Activated CD4-positive, alpha-beta T cell treated with anti-CD3 and anti-CD28 coated beads for 48 hours (primary cell): ENCODE results near the gene PRMT1.
A peak's percentile ranks its signal among the peaks of the same experiment; 100 is the strongest.

Experiments
- DNase-seq: peaks from one replicate; pipeline ENCODE4 v3.0.0-alpha.2; 2020

Gene PRMT1

DNA sequence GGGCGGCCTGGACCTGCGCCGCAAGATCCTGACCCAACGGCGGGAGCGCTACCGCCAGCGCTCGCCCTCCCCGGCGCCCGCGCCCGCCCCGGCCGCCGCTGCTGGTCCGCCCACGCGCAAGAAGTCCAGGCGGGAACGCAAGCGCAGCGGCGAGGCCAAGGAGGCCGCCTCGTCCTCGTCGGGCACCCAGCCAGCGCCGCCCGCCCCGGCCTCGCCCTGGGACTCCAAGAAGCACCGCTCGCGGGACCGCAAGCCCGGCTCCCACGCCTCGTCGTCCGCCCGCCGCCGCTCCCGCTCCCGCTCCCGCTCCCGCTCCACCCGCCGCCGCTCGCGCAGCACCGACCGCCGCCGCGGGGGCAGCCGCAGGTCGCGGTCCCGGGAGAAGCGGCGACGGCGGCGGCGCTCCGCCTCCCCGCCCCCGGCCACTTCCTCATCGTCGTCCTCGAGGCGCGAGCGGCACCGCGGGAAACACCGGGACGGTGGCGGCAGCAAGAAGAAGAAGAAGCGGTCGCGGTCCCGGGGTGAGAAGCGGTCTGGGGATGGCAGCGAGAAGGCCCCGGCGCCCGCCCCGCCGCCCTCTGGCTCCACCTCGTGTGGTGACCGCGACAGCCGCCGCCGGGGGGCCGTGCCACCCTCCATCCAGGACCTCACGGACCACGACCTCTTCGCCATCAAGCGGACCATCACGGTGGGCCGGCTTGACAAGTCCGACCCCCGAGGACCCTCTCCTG is 25.1 kb upstream of the PRMT1 start:
- no peak for DNase-seq

- no peak for DNase-seq
Observed at GRCh38 chr19:49652551-49653465, 24.3 kb upstream of the PRMT1 start.

- no peak for DNase-seq
Observed at GRCh38 chr19:49653466-49653806, 23.6 kb upstream of the PRMT1 start.

DNA sequence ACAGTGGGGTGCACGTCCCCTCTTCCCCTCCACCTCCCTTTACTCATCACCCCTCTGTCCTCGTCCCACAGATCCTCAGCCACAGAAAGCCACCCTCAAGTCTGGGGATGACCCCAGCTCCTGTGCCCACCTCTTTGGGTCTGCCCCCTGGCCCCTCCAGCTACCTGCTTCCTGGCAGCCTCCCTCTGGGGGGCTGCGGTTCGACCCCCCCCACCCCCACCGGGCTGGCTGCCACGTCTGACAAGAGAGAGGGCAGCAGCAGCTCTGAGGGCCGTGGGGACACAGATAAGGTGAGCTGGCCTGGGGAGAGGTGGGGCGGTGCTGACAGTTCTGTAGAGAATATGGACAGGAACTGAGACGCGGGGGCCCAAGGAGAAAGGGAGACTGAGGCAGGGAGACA is 22.5 kb upstream of the PRMT1 start:
- DNase-seq = no peak

GRCh38 chr19:49655570-49656455 is 21.3 kb upstream of the PRMT1 start:
- DNase-seq = no peak

- no peak for DNase-seq
Observed at GRCh38 chr19:49656456-49657109, 20.5 kb upstream of the PRMT1 start.

DNA sequence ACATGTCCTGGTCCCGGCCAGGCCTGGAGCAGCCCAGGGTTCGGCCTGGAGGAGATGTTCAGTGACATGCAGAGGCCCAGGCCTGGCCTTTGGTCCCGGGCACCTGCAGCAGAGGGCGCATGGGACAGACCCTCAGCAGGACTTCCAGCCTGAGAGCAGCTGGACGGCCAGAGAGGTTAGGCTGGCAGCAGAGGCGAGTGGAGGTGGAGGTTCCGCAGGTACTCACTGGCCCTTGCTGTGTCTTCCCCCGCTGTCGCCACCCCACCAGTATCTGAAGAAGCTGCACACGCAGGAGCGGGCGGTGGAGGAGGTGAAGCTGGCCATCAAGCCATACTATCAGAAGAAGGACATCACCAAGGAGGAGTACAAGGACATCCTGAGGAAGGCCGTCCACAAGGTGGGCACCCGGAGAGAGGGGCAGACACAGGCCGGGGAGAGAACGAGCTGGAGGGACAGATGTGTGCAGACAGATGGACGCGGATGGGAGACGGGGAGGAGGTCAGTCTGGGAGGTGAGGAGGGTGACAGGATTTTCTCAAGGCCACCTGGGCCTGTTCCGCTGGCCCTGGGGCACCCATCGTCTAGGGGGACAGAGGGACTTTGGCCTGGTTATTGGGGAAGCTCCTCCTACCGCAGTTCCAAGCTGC is 19.5 kb upstream of the PRMT1 start:
- DNase-seq = no peak

DNA sequence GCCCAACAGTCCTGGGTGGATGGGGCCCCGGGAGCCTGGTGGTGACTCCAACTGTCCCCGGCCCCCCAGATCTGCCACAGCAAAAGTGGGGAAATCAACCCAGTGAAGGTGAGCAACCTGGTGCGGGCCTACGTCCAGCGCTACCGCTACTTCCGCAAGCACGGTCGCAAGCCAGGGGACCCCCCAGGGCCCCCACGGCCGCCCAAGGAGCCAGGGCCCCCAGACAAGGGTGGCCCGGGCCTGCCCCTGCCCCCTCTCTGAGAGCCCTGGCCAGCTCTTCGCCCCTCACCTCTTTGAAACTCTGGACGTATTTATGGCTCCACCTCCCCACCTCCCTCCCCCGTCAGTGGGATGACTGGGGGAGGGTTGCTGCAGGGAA is 18.9 kb upstream of the PRMT1 start:
- DNase-seq = no peak

DNA sequence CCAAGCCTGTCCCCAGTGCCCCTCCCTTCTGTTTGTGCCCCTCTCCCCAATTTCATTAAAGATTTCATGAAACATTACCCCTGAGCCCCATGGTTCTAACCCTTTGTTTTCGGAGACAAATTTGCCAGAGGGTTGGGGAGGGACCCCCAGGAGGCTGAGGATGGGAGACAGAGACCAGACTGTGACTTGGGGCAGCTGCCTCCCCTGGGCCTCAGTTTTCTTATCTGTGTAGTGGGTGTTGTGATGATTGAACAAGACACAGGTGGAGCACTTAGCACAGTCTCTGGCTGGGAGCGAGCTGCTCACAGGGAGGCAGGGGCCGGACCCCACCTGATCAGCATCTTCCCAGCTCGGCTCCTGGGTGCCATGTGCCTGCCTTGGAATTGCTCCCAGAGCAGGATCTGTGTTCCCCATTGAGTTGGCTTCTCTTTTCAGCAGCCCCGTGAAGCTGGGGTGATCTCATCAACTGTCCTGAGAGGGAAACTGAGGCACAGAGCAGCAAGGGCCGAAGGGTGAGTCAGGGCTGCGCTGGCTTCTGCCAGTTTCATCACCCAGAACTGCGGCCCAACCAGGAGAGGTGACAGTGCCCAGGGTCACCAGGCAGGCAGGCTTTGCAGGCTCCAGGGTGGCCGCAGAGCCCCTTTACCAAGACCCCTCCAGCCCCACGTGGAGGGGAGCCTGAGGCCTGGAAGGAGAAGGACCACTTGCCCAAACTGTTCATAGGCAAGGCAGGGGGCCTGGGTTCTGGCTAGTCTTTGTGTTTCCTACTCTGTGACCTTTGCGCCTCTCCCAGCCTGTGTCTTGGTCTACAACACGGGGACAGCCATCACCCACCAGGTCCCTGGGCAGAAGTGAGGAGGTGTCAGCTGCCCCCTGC is 18.3 kb upstream of the PRMT1 start:
- no peak for DNase-seq

GRCh38 chr19:49660338-49660961 is 16.6 kb upstream of the PRMT1 start:
- no peak for DNase-seq

GRCh38 chr19:49662011-49662410 is 15.1 kb upstream of the PRMT1 start:
- no peak for DNase-seq

DNA sequence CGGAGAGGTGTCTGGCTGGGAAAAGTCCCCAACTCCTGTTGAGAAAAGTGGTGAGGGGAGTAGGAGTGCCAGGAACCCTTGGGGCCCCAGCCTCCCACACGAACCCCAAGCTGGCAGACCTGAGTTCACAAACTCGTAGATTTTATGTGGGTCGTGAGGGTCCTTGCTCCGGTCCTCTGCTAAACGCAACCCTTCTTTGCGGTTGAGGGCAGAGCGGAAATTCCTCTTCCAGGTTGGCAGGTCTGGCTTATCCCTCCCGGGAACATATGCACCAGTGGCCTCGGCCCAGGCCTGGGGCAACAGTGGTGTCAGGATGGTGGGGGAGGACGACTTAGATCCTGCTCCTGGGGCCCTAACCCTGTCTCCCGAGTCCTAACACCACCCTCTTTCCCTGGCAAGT is 13.8 kb upstream of the PRMT1 start:
- DNase-seq = no peak

- peak; percentile 94 for DNase-seq
Observed at GRCh38 chr19:49664171-49665035, 12.7 kb upstream of the PRMT1 start.

GRCh38 chr19:49665036-49665350 is 12.1 kb upstream of the PRMT1 start:
- no peak for DNase-seq

GRCh38 chr19:49665351-49666119 is 11.5 kb upstream of the PRMT1 start, which contains the start of the genes BCL2L12 and IRF3:
Gene BCL2L12 (plus strand): TSS chr19:49665933. CDS start chr19:49666693, 760 bp downstream.
Gene IRF3 (minus strand): TSS chr19:49665857. CDS start chr19:49664838, 1,019 bp downstream.
- peak; percentile 100 for DNase-seq

DNA sequence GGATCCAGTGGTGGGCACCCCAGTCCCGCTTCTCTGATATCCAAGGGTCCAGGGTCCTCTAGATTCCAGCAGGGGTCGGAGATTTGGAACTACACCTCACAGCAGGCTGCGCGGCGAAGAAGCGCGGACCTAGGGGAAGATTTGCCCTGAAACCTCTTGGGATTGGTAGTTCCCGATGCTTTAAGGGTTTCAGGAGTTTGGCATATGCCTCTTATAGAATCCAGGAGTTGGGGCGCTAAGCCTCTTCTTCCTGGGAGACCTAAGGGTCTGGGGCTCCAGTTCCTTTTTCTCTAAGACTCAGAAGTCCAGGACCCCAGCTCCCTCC is 11.0 kb upstream of the PRMT1 start:
- DNase-seq = no peak

DNA sequence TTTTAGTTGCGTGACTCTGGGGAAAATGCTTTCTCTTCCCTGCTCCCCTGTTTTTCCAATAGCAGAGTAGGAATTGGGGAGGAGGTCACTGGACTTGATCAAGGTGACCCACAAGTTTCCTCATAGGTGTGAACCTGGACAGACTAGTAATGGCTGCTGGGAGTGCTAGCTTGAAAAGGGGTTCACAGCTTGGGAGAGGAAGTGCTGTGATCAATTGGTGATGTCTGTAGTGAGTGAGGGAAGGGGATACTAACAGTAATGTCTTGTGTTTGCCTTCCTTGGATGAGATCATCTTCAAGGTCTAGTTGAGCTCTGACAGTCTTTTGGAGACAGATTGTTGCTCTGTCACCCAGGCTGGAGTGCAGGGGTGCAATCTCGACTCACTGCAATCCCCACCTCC is 9.6 kb upstream of the PRMT1 start:
- no peak for DNase-seq

DNA sequence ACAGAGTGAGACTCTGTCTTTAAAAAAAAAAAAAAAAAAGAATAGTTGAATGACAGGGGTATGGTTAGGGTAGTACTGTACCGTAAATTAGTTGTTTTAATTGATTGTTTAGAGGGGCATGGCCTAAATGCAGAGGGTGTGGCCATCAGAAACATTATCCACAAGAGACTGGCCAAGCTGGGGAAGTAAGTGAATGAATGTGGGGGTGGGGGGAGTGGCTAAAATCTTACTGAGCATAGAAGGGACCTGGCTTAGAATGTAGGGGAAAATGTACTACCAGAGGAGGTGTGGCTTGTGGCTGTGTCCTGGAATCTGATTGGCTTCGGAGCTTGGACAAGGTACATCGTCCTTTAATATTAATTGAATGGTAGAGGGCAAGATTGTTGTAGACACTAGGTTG is 7.6 kb upstream of the PRMT1 start:
- DNase-seq = no peak
